ENCODE data around the gene PXDN.

DNA sequence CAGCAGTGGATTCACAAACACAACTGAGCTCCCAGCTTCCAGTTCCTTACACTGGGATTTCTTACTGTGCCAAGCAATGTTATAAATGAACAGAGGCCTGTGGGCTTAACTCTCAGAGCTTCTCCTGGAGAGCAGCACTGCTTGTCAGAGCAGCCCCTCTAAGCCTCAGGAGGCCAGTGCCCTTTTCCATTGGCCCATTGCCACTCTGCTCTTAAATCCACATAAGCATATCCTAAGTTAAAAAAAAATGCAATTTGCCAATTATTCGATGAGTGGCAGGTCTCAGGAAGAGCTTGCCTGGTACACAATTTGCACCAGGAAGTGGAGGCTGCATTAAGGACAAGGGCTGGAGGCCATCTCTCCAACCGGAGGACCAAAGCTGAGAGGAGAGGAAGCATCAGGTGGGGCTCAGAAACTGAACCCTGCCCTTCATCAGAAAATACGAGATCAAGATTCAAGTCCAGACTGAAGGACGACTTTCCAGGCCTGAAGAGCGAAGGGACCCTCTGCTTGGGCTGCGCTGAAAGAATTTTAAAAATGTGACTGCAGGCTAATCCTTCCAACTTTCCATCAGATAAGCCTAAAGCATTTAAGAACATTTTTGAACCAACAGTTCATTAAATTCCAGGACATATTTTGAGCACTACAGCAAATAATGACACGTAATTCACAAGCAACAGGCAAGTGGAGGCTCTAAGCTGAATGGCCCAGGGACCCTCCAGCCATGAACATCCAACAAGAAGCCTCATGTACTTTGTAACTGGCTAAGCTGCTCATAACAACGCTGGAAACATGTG, 28.4 kb upstream of the PXDN start:
- TF ChIP-seq, protein P1, sequence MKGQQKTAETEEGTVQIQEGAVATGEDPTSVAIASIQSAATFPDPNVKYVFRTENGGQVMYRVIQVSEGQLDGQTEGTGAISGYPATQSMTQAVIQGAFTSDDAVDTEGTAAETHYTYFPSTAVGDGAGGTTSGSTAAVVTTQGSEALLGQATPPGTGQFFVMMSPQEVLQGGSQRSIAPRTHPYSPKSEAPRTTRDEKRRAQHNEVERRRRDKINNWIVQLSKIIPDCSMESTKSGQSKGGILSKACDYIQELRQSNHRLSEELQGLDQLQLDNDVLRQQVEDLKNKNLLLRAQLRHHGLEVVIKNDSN (CRISPR knock-in tag; IDR thresholded peaks at IDR 0.05): no peak
- TF ChIP-seq ZKSCAN1 (IDR thresholded peaks at IDR 0.05; ENCODE audit: low read depth, low read length) (no peak), JUND (IDR thresholded peaks at IDR 0.05; ENCODE audit: borderline replicate concordance, low read depth, low read length) (no peak), JUND (tag; IDR thresholded peaks at IDR 0.05; ENCODE audit: borderline replicate concordance, low read depth, low read length) (no peak), ZNF644 (tag; IDR thresholded peaks at IDR 0.05; ENCODE audit: low read depth) (no peak), ZNF239 (CRISPR knock-in tag; IDR thresholded peaks at IDR 0.05) (no peak), POLR2A (conservative IDR thresholded peaks at IDR 0.05) (no peak), RAD51 (IDR thresholded peaks at IDR 0.05; ENCODE audit: borderline replicate concordance, low read depth) (no peak), ZNF431 (CRISPR knock-in tag; IDR thresholded peaks at IDR 0.05) (no peak), ZNF23 (CRISPR knock-in tag; IDR thresholded peaks at IDR 0.05) (no peak)

Data from K562 (cell line).